HG03108 (cell line): ENCODE data around the gene LRRN2.

Source experiments
- ATAC-seq: cut with Tn5 transposase; IDR thresholded peaks from one replicate; pipeline ENCODE4 v1.9.1; 2021; ENCODE audit warnings: moderate library complexity; ENCODE audit not compliant: unreplicated experiment

Gene LRRN2

DNA sequence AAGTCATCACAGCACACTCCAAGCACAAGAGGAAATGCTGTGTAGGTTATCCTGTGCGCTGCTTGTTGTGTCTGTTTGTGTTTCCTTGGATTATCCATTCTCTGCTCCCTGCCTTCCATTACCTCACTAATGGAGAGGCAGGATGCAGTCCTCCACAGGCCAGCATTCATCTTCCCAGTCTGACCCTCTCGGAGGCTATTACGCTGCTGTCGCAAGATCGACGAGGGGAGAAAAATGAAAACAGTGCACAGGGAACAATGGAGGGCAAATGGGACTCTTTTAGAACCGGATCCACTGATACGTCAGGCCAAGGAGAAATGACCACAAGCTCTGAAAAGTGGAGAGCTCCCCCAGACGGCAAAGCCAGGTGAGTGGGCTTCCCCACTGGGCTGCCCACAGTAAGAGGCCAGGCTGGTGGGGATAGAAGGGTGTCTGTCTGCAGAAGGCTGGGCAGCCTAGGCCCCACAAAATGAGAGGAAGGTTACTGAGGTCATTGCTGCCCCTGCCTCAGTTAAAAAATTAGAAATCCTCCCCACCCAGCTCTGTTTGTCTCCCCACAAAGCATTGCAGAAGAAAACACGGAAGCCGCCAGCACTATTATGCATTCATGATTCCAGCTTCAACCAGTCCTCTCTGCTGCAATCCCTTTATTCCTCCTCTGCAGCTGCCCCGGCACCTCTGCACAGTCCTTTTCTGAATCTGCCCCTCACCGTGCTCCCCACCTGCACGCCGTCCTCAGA lies 21.7 kb downstream of the LRRN2 start:
- ATAC-seq, result no peak

- no peak for ATAC-seq
These were observed 23.0 kb downstream of the LRRN2 start for GRCh38 chr1:204662530-204662929.

DNA sequence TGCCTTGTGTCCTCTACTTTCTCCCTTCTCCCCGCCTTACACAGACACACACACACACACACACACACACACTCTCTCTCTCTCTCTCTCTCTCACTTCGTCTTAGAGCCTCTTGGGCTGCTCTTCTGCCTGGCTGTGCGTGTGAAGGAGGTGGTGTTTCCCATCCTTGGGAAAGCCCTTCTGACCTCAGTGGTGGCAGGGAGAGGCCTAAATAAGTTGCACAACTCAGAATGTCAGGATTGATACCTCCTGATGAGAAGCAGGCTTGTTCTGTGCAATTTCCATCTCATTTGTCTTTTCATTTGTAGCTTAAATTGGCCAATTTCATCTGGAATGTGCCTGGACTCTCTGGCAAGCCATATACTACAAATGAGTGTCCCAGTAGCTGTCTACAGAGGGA lies 25.0 kb downstream of the LRRN2 start:
- ATAC-seq, result no peak

GRCh38 chr1:204659056-204659455 lies 26.5 kb downstream of the LRRN2 start:
- no peak for ATAC-seq

- no peak for ATAC-seq
These were observed 27.2 kb downstream of the LRRN2 start for GRCh38 chr1:204658295-204658694.

- no peak for ATAC-seq
These were observed 31.8 kb downstream of the LRRN2 start for GRCh38 chr1:204653590-204654340.

- ATAC-seq, result no peak
These were observed 33.0 kb downstream of the LRRN2 start for GRCh38 chr1:204652497-204652896.

DNA sequence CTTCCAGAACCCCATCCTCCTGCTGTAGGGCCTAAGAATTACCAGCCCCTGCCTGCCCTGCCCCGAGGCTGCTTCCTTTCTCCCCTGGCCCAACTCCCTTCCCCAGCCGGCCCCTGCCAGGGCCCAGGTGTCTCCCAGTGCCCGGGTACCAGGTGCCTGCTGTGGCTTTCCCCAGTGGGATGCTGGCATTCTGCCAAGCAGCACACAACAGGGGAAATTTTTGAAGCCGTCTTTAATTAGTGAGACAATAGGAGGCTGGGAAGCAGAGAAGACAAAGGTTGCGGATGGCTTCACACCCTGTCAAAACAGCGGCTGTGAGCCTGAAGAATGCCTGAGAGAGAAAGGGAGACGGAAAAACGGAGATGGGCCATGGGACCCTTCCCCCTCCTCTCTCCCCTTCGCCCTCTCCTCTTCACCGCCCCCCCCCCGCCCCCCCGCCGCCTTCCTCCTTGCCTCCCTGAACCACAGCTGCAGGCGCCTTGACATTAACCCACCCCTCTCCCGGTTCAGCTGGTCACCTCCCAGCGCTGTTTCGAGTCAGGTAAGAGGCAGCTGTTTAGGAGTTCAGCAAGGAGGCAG lies 33.6 kb downstream of the LRRN2 start:
- no peak for ATAC-seq

DNA sequence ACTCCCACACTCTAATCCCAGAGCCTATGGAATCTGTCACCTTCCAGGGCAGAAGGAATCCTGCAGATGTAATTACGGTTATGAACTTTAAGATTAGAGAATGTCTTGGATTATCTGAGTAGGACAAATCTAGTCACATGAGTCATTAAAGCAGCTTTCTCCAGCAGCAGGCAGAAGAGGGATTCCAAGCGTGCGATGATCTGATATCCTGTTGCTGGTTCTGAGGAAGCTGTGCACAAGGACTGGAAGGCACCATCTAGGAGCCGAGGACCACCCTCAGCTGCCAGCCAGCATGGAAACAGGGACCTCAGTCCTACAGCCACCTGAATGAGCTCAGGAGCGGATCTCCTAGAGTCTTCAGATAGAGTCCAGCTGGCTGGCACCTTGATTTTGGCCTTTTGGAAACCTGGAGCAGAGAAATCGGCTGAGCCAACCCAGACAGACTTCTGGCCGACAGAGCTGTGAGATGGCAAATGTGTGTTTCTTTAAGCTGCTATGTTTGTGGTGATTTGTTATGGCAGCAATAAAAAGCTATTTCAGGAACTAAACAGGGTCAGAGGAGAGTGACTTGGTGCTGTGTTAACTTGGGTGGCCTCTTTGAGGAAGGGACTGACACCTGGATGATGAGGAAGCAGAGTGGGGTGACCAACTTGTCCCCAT lies 34.5 kb downstream of the LRRN2 start:
- ATAC-seq, result no peak

DNA sequence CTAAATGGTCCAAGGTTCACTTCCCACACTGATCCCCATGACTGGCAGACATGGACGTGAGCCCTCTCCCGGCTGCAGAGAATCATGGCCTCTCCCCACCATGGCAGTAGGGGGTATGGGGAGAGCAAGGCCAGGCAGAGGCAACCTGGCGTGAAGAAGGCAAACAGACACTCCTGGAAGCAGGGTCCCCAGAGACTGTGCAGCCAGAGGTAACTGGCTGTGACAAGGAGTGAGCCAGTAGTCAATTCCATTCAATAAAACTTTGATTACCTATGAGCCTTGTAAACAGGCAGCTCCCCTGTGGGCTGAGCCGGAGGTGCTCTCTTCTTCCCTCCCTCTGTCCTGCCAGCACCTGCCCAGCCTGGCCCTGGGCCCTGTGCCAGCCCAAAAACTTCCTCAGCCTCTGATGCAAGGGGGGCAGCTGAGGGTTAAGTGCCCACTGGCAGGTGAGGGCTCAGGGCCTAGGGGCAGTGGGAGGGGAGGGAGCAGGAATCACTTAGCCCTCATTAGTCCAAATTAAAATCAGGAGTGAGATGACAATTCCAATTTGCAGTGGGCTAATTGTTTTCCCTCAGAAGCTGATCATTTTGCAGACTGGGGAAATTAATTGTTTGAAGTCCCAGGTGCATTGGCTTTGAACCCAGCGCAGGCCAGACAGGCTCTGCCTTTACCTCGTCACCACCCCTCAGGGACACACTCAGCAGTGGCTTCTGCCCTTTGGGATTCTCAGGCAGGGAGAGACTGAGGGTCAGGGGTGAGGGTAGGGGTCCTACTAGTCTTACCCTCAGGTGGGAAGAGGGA lies 35.6 kb downstream of the LRRN2 start:
- ATAC-seq, result no peak

DNA sequence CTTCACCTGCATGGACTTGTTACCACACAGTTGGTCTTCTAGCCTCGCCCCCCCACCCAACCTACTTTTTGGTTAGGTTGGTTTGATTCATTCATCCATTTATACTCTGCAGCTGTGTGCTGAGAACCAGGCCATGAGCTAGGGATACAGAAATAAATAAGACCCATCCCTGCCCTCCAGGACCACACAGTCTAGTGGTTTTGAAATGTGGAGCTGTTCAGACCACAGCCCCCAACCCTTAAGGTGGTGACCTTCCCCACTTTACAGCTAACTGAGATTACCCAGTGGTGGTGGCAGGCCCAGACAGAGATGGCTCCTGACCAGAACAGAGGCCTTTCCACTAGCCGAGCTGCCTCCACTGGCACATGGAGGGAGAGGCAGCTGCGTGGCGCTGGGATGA lies 37.0 kb downstream of the LRRN2 start:
- ATAC-seq, result no peak

GRCh38 chr1:204647805-204648153 lies 37.8 kb downstream of the LRRN2 start:
- ATAC-seq, result no peak

DNA sequence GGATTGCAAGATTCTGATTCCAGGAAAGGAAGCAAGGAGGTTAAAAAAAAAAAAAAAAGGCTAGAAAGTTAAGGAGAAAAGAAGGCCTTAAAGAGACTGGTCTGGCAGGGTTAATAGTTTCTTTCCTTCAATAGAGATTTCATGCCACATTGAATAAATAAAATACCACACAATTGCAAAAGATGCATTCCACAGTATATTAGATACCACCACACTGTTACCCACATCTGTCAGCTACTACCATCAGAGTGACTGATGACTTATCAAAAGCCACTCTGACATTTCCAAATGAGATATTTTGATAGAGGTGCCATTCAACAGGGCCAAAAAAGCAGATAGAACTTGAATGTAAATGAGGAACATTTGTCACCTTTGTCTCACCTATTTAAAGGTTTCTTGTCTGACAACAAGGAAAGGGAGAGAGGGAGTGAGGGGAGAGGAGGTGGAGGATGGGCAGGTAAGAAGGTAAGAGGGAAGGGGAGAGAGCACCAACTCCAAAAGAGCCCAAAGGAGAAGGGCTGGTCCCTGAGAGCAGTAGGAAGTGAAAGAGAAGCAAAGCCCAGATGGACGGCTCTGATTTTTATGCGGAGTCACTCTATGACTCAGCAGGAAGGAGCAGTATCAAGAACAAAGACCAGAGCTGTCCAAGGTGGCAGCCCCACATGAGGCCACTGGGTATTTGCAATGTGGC lies 38.3 kb downstream of the LRRN2 start:
- peak; percentile 50 for ATAC-seq

DNA sequence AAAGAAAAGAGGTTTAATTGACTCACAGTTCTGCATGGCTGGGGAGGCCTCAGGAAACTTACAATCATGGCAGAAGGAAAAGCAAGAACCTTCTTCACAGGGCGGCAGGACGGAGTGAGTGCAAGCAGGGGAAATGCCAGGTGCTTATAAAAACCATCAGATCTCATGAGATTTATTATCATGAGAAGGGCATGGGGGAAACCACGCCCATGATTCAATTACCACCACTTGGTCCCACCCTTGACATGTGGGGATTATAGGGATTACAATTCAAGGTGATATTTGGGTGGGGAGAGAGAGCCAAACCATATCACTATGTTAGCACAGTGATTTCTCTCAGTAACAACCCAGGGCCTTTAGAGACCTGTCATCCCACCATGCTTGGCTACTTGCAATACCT lies 39.9 kb downstream of the LRRN2 start:
- ATAC-seq, result no peak

DNA sequence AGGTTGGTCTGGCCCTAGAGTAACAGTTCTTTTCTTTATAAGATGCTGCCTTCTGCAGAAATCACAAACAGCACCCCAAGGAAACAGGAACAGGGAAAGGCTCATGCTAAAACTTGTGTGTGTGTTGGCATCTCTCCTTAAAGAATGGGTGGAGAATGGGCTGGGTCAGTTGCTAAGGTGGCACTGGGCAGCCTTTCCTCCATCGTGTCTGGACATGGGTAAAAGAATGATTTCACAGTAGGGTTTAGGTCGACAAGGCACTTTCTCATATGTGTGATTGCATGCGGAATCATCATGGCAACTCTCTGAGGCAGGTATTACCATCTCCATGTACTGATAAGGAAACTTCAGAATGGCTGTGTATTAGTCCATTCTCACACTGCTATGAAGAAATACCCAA lies 40.3 kb downstream of the LRRN2 start:
- ATAC-seq, result no peak

DNA sequence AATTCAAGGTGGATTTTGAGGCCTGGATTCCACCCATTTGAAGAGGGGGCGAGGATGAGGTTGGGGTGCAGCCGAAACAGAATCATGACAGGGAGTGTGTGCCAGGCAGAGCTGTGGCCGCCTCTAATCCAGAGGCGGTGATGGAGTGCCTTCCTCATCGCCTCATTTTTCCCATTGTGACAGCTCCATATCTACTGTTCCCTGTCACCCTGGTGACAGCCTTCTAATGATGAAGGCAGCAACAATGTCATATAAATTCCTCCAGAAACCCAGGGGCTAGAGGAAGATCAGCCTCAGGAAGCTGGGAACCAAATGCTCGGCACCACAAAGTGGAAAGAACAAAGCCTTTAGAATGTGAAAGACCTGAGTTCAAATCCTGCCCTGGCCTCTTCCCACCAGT lies 42.0 kb downstream of the LRRN2 start:
- ATAC-seq, result no peak

- no peak for ATAC-seq
These were observed 43.6 kb downstream of the LRRN2 start for GRCh38 chr1:204641936-204642335.

DNA sequence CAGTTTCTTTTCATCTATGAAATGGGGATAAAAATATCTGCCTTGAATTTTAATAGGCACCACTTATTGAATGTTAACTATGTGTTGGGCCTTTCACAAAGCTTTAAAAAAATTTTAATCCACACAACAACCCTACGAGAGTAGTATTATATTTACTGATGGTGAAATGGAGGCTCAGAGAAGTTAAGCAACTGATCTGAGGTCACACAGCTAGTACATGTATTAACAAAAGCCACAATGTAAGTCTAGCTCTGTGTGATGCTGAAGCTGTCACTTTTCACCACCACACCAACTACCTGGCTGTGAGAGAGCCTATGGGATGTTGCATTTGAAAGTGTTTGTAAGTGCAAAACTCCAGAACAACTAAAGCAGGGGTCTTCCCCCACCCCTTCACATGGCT lies 44.1 kb downstream of the LRRN2 start:
- no peak for ATAC-seq

- no peak for ATAC-seq
These were observed 45.0 kb downstream of the LRRN2 start for GRCh38 chr1:204640578-204640977.

DNA sequence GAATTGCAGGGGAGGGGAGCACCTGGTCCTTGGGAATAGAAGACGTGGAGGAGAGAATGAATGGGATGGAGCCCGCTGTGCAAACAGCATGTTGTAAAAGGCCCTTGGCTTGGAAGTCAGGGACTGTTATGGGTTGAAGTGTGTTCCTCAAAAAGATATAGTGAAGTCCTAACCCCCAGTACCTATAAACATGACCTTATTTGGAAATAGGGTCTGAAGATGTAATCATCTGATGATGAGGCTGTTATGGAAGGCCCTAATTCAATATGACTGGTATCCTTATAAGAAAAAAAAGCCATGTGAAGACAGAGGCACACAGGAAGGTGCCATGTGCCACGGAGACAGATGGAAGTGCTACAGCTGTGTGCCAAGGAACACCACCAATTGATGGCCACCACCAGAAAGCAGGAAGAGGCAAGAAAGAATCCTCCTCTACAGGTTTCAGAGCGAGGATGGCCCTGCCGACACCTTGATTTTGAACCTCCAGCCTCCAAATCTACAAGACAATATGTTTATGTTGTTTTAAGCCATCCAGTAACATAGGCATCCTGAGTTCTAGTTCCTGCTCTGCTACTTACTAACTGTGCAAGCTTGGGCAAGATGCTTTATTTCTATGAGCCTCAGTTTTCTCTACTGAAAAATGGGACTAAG lies 51.2 kb downstream of the LRRN2 start:
- no peak for ATAC-seq
